Measurements from ENCODE around the gene MMS19.

Gene MMS19

GRCh38 chr10:97520520-97520919, 22.3 kb upstream of the MMS19 start:
- Histone ChIP-seq H3F3A (ENCODE audit: insufficient read depth) (no peaks in the 10 kb centered on the region), H3K27ac (ENCODE audit: low read depth, low read length) (no peak overlapping the region), H2AFZ (ENCODE audit: low read depth, low read length, severe bottlenecking) (no peak overlapping the region), H3K4me3 (ENCODE audit: insufficient read depth, low read length, poor library complexity, severe bottlenecking) (no peak overlapping the region), H3K36me3 (ENCODE audit: low read length) (no peaks in the 10 kb centered on the region), H3K27me3 (ENCODE audit: low read length) (no peaks in the 10 kb centered on the region), H3K9me2 (replicated peaks; ENCODE audit: insufficient read depth, low read length) (no peaks in the 10 kb centered on the region), H4K20me1 (ENCODE audit: low read depth, low read length) (no peaks in the 10 kb centered on the region), H3K79me2 (ENCODE audit: insufficient read depth, low read length) (no peaks in the 10 kb centered on the region), H3K9me3 (ENCODE audit: insufficient read depth, low read length) (no peaks in the 10 kb centered on the region), H3K9ac (ENCODE audit: low read length) (no peak overlapping the region), H3K4me2 (ENCODE audit: low read depth, low read length, poor library complexity, severe bottlenecking) (no peak overlapping the region)
- TF ChIP-seq CTCF (IDR thresholded peaks at IDR 0.05; ENCODE audit: insufficient read depth, low read length, poor library complexity, severe bottlenecking): no peak

GRCh38 chr10:97519342-97519741, 21.1 kb upstream of the MMS19 start:
- Histone ChIP-seq H3F3A (ENCODE audit: insufficient read depth) (no peaks in the 10 kb centered on the region), H3K9ac (ENCODE audit: low read length) (no peak overlapping the region), H3K79me2 (ENCODE audit: insufficient read depth, low read length) (no peaks in the 10 kb centered on the region), H3K9me2 (replicated peaks; ENCODE audit: insufficient read depth, low read length) (no peaks in the 10 kb centered on the region), H3K9me3 (ENCODE audit: insufficient read depth, low read length) (no peaks in the 10 kb centered on the region), H3K36me3 (ENCODE audit: low read length) (no peaks in the 10 kb centered on the region), H3K27me3 (ENCODE audit: low read length) (no peaks in the 10 kb centered on the region), H3K27ac (ENCODE audit: low read depth, low read length) (no peak overlapping the region), H3K4me2 (ENCODE audit: low read depth, low read length, poor library complexity, severe bottlenecking) (no peak overlapping the region), H3K4me3 (ENCODE audit: insufficient read depth, low read length, poor library complexity, severe bottlenecking) (no peak overlapping the region), H4K20me1 (ENCODE audit: low read depth, low read length) (no peaks in the 10 kb centered on the region), H2AFZ (ENCODE audit: low read depth, low read length, severe bottlenecking) (no peak overlapping the region)
- no peak for TF ChIP-seq EZH2phosphoT487 (conservative IDR thresholded peaks at IDR 0.05; ENCODE audit: low read length)
- TF ChIP-seq CTCF (IDR thresholded peaks at IDR 0.05; ENCODE audit: insufficient read depth, low read length, poor library complexity, severe bottlenecking): no peak

GRCh38 chr10:97518301-97519043, 20.2 kb upstream of the MMS19 start:
- no peak overlapping the region for H3K4me3 ChIP-seq (ENCODE audit: insufficient read depth, low read length, poor library complexity, severe bottlenecking)
- TF ChIP-seq CTCF (IDR thresholded peaks at IDR 0.05; ENCODE audit: insufficient read depth, low read length, poor library complexity, severe bottlenecking) (no peak), EZH2phosphoT487 (conservative IDR thresholded peaks at IDR 0.05; ENCODE audit: low read length) (no peak)
- H3F3A ChIP-seq (ENCODE audit: insufficient read depth): no peaks in the 10 kb centered on the region
- H3K9me2 ChIP-seq (replicated peaks; ENCODE audit: insufficient read depth, low read length): no peaks in the 10 kb centered on the region
- H3K4me2 ChIP-seq (ENCODE audit: low read depth, low read length, poor library complexity, severe bottlenecking): no peak overlapping the region
- no peaks in the 10 kb centered on the region for H3K27me3 ChIP-seq (ENCODE audit: low read length)
- H3K9me3 ChIP-seq (ENCODE audit: insufficient read depth, low read length): no peaks in the 10 kb centered on the region
- H2AFZ ChIP-seq (ENCODE audit: low read depth, low read length, severe bottlenecking): no peak overlapping the region
- no peaks in the 10 kb centered on the region for H3K36me3 ChIP-seq (ENCODE audit: low read length)
- H3K9ac ChIP-seq (ENCODE audit: low read length): no peak overlapping the region
- no peaks in the 10 kb centered on the region for H4K20me1 ChIP-seq (ENCODE audit: low read depth, low read length)
- no peaks in the 10 kb centered on the region for H3K79me2 ChIP-seq (ENCODE audit: insufficient read depth, low read length)
- H3K27ac ChIP-seq (ENCODE audit: low read depth, low read length): no peak overlapping the region

All from SU-DHL-6 (cell line).